ENCODE measurements around the gene CHMP3.
"Not testable (repeated sequence)": the region's sequence is repeated elsewhere in the genome, so short reads cannot be mapped to it uniquely, and the experiment has no call there.

GRCh38 chr2:86549440-86549839 is 13.8 kb downstream of the CHMP3 start:
- TF ChIP-seq CTCF, POLR2A (IDR thresholded peaks at IDR 0.05): not testable (repeated sequence)
